Eye (tissue), 1 donor: Measurements from ENCODE around the gene TBX5.

Source experiments
- DNase-seq: peaks from one replicate; pipeline ENCODE4 v3.0.0-alpha.2; 2015

TBX5 gene

DNA sequence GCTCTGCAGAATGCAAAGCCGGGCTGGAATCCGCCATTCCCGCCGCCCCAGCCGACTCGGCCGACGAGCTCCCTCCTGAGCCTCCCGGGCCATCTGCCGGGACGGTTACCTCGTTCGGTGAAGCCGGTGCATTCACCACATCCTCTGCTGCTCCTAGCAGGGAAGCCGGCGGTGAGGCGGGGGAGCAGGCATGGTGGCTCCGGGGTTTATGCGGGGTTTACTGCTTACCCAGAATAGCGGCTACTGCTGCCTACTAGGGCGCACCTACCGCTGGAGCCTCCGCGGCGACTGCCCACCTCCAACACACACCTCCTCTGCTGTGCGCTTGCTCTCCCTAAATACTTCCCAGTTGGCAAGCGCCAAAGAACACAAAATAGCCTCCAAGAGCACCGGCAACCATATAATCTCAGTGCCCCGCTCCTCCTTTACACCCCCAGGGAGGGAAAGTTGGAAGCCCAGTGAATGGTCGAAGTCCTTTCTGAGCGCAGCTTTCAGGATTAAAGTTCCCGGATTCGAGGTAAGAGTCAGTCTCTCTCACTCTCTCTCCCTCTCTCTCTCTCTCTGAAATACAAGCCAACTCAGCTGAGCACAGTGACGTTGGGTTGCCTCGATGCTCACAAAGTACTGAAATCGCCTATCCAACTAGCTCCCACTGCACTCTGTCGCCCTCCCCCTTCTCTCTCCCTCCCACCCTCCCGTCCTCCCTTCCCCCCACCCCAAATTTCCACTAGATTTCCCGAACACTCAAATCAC, at the start of gene TBX5:
Gene TBX5, minus strand, starts transcription at position 626 of the 753 bp plus-strand sequence. CDS start 2,246 bp downstream, outside the sequence.
- DNase-seq: peak; percentile 81

DNA sequence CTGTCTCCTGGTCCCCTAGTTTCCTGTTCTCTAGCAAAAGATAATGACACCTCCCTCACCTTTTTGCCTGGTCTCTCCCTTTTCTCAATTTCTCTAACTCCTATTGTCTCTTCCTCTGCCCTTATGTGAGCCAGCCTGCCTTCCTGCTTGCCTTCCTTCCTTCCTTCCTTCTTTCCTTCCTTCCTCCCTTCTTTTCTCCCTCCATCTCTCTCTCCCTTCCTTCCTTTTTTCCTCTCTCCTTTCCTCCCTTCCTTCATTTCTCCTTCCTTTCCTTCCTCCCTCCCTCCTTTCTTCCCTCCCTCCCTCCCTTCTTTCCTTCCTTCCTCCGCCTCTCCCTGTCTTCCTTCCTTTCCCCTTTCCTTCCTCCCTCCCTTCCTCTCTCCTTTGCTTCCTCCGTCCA, 45.7 kb upstream of the TBX5 start:
- no peak for DNase-seq

DNA sequence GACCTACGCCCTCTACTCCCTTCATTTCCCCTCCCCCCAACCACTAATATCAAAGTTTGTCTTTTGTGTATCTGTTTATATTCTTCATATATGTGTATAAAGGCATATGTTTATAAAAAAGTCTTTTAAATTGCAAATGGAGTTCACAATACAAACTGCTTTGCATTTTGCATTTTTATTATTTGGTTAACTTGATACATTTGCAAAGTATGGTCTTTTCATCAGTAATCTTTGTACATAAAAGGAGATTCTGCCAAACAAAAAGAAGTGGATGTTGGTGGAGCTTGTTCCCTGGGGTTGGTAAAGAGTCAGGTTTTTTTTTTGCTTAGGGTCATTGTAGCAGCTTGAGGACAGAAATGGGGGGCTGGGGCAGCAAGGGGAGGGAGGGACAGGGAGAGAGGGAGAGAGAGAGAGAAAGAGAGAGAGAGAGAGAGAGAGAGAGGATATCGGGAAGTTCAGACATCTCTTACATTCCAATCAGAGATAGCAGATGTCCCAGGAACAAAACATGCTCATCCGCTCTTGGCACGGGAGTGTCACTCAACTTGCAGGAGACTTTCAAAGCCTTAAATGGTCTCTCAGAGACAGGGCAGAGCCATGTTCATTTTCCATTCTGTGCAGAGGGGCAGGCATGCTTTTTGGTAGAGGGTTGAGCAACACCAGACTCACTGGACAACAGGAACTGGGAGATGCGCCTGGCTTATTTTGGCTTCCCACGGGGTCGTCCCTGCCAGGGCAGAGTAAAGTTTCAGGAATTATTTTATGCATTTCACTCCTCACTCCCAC, 44.8 kb upstream of the TBX5 start:
- DNase-seq: no peak

DNA sequence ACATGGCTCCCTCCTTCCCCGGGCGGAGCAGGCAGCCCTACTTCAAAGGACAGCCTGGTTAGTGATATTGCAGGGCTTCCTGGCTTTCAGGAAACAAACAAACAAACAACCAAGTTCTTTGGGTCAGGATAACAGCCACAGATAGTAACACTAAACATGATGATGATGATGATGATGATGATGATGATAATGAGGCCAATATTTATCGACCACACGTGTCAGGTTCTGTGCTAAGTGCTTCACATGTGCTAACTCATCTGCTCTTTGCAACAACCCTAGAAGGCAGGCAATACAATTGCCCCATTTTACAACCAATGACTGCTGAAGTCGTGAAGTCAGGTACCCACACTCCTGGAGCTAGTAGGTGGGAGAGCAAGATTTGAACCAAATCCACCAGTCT, 44.1 kb upstream of the TBX5 start:
- DNase-seq: no peak

DNA sequence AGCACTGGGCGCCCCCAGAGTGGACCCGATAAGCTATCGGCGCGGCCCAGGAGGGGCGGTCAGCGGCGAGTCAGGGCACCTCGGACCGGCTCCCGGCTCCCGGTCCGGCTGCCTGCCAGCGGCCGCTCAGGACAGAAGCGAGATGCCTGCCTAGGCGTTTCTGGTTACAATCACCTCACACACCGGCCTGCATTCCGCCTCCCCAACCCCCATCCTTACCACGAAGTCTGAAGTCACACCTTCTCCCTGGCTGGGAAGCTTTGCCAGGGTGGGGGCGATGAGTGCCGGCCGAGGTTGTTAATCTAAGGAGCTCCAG, 42.6 kb upstream of the TBX5 start:
- DNase-seq: no peak

DNA sequence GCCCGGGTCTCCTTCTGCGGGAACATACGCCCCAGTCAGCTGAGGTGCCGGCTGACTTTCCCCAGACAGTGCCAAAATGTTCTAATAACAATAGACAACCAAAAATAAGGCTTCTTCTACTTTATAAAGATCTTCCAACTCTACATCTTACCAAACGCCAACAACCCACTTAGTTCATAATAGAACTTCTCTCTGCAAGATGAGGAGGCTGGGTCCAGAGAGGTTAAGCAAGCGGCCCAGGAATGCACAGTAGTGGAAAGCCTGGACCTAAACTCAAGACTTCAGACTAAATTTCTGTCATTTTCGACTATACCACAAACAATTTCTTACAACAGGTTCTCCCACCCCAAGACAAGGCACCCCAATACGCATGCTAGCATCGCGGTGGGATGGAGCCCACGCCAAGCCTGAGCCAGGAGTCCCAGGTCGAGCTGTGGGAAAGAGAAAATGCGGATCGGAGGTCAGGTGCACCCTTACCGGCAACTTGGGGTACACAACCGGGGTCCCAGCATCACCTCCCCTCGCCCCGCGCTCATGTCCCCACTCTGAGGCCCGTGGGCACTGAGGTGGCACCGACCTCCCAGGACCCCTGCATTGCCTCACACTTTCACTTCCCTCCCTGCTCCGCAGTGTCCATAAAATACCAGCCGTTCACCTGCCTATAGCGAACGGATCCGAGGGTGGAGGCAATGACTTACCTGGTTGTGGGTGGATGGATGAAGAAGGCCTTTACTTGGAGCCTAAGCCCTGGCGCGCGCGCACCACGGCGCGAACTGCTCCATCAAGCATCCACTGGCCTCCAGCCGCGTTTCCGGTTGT, 42.1 kb upstream of the TBX5 start:
- DNase-seq: no peak

DNA sequence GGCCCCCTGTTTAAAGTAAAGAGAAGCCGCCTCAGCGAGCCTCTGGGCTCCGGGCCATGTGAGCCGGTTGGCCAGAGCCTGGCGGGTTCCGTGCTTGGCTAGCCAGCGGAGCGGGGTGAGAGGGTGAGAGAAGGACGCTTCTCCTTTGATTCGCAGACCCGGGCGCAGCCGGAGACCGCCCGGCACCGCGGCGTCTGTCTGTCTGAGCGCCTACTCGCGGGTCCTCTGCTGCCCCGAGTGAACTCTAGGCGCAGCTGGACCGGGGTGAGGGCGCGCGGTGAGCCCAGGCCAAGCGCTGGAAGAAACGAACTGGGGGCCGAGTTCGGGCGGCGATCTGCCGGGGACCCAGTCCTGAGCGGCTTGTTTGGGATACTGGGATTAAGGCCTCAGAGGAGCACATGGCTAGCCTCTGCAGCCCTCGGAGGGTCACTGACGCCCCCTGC, 41.4 kb upstream of the TBX5 start:
- no peak for DNase-seq

DNA sequence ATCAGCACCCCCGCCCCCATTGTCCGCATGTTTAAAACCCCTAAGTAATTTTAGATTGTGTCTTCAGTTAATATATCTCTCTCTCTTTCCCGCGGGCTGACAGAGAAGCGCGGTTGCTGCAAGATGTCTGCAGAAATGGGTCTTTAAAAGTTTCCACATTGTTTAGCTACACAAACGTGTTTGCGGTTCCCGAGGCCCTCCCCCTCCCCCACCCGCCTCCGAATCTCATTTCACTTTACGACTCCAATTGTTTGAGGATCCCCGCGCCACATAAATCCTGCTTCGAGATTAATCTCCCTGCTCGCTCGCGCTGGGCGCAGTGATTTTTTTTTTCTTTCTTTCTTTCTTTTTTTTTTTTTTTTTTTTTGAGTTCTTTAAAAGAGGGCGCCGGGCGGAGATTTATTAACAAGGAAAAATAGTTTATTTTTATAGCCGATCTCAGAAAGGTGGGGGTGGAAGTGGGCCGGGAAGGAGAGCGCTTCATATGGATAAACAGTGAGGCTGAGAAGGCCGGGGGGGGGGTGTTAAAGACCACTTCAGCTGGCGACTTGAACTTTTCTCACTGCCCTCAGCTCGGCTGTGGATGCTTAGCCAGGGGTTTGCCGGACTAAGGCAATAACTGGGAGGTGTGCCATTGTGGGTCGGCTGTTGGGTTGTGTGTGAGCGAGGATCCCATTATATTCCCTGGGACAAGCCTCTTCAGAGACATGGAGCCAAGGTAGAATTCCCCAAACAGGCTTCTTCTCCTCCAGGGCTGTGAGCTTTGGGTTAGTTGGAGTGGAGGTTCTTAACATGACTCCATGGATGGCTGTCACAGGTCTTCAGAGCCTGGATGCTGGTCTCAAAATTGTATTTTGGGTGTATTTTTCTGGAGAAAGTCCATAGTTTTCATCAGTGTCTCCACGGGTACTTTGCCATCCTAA, 39.7 kb upstream of the TBX5 start:
- DNase-seq: no peak

DNA sequence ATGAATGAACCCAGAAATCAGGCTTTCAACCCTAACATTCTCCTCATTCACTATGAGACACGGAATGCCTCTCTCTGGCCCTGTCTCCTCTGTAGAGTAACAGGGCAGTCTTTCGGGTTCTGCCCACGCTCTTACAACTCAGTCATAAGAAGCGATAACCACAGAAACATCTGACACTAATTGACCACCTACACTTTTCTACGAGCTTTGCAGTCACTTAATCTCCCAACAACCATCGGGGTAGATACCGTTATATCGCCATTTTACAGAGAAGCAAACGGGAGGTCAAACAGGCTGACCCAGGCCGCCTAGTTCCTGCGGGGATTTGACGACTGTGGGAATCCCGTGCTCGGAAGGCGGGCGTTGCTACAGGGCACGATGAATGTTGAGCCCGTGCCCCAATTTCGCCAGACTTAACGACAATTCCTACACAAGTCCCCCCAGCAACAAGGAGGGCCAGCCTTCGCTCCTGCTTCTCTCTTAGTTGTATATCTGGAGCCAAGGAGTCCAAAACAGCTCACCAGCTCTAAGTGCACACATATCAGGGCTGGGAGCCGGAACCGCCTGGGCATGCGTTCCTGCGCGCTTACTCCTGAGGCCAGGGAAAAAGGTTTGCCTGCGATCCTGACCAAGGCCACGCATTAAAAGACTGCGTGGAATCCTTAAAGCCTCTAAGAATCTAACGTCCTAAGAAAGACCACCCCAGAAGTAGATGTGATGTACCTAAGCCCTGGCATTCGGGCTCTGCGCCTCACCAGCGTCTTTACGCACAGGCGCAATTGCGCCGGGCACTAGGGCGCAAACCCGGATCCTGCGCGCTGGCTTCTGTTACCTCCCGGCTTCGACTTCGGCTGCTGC, 38.7 kb upstream of the TBX5 start:
- DNase-seq: peak; percentile 54

DNA sequence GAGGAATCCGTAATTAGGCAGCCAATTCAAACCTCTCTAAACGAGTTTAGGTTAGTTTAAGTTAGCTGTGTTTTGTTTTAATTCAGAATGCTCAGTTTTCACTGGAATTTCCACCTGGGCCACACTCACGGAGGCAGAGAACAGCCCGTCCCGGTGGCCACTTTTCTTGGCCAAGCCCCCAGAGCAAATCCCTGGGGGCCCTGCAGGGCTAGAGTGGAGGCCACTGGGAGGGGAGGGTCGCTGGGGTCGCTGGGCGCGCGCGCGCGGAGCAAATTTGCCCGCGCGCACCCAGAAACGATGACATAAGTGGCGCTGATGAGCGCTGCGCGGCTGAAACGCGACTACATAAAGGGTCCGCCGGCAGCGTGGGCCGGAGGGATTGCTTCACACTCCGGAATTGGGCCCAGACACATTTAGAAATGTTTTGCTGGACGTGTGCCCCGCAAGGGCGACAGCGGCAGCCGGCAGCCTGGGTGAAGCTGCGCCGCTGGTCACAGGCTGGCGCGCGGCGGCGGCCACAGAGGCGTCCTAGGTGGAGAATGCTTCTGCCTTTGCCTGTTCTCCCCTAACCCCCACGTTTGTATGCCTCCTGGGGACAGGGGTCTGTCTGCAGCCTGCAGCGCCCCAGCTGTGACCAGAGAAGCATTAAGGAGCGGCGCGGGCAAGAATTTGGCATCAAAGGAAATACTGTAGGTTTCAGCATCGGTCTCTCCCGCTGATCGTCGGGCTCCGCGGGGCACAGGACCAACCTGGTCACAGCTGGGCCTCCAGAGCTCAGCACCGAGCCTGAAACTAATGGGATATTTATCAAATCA, 37.9 kb upstream of the TBX5 start:
- DNase-seq: no peak

DNA sequence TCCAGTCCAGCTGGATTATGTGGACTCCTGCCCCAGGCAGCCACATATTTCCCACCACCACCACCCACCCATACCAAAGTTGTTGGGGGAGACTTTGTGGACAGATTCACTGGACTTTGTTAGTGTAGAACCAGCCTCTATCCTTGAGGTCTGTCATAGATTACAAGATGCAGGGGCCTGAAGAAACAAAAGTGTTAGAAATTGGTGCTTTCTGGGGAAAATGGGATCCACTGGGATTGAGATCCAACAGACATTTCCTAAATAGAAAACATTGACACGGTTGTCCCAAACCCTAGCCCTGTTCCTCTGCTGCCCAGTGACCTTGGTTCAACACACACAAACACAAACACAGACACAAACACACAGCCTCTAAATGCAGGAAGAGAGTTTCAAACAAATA, 36.6 kb upstream of the TBX5 start:
- no peak for DNase-seq

DNA sequence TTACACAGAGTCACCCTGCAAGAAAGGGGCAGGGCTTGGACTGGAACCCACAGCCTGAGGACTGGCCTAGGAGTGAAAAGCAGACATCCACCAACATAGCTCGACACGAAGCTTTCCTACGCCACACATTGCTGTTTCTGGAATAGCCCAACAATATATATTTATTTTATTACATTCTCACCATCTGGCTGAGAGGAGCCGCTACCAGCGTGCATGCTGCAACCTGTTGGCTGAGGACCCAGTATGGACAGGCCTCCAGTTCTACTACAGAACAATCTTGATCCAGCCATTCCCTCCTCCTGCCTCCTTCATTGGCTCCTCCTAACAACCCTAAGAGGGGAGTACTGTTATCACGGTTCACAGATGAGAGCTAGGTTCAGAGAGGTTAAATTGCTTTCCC, 35.6 kb upstream of the TBX5 start:
- DNase-seq: no peak

DNA sequence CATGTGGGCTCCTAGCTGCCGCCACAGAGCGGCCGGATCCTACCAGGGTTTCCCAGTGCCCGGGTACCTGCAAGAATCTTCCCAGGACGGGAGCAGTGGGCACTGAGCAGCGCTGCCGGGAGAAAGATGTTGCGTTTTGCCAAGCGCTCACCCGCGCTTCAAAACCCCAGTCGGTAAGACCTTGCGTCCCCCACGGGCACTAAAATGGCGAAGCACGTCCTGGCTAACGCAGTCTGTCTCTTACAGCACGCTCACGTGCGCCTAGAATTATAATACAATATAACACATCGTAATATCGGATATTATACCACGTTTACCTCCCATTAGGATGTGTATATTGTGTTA, 35.1 kb upstream of the TBX5 start:
- no peak for DNase-seq

DNA sequence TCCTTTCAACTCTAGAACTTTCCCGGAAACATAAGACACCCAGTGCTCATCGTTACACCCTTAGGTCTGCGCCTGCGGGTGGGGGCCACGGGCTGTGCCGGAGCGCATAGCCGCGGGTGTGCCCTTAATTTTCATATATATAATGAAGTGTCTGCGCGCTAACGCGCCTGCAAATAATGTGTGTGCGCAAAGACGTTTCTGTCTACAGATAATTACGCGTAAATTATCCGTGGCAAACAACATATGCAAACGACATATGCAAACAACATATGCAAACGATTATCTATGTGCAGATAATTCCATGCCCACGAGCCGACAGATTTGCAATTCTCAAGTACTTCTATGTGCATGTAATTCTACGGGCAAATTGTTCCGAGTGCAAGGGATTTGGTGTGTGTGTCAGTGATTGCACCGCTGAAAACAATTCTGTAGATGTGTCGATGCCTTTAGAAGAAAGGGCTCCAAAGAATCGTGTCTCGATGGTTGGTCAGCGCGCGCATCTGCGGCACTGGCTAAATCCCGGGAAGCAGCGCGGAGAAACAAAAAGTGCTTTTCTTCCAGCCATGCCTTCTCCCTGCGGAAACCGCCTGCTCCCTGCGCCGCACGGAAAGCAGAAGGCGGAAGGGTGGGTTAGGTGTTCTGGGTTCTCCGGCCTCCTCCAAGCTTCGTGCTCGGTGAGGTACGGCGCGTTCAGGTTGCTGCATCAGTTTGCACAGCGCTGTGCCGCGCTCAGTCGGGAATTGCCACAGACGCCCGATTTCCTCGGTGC, 34.5 kb upstream of the TBX5 start:
- DNase-seq: peak; percentile 61

DNA sequence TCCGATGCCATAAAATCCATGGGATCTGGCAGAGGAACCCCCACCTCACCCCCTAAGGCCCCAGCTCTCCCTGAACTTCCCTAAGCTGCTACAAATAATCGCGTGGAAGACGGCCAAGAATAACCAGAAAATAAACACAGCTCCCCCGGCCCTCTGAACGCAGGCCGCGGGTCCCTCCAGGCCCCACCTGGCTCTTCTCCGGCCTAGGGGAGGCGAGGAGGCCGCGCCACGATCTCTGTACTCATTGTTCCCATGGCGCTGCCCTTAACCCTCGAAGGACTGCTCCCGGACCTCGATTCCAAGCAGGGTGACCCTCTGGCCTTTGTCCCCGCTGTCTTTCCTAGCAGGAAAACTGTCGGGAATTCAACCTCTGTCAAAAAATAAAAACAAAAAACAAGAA, 33.9 kb upstream of the TBX5 start:
- DNase-seq: no peak

DNA sequence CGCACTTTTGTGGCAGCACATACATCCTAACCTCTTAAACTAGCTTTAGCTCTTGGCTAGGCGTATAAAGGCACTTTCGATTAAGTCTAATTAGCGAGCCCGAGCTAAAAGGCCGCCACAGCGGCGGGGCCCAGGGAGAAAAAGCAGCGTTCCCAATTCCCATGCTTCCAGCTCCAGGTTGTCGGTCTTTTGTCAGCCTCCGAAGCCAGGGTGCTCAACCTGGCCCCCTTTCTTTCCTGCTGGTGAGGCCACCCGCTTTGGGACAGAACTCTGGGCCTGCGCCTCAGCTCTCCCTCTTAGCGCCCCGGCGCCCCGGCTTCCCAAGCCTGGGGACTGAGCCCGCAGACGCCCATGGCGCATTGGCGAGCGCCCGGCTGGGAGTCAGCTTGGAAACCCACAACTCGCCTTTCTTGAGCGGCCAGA, 33.3 kb upstream of the TBX5 start:
- no peak for DNase-seq

DNA sequence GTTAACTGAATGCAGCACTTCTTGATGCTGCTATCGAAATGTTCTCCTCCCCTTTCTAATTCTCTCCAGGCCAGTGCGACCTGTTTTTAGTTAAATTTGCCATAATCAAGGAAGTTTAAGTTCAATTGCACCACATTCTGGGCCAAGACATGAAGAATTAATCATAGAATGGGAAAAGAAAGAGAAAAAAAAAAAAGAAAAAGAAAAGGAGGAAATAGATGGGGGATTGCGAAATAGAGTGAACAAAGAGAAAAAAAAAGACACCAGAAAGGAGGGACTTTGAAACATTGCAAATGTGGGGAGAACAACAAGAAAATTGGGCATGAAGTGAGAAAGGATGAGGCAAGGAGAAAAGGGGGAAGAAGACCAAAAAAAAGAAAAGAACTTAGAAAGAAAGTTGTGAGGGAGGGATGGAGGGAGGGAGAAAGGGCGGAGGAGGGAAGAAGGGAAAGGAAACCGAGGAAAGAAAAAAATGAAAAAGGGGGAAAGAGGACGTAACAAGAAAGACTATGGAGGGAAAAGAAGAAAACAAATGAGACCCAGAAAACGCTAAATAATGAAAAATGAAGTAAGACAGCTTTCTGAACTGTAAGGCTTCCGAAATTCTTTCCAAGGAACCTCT, 32.8 kb upstream of the TBX5 start:
- DNase-seq: no peak

DNA sequence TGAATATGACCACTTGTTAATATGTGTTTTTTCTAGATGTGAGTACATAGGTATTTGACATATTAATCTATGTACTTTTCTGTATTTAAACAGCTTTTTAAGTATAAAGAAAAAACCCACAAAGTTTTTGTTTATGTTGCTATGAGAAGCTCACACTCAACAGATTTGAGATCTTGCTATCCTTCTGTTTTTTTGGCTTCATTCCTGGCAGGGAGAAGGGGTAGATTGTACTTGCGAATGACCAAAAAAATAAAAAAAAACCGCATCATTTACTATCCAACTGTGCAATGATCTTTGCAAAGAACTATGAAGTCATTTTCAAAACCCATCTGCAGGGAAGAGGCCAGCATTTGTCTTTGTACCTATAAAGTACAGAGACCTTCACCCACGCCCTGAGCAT, 28.4 kb upstream of the TBX5 start:
- DNase-seq: no peak

DNA sequence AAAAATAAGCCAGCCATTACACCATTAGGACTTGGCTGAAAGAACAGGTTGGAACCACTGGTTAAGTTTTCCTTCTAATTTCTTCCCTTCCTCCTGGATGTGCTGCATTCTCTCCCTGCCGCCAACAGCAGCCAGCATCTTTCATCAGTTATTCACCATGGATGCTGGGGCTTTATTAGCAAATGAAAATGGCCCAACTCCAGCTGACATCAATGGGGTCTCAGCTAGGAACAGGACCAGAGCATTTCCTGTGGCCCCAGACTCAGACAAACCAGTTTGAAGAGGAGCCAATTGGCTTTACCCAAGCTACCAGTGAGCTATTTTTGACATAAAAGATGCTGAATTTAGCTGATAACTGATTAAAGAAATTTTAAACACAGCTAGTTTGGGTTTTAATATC, 26.0 kb upstream of the TBX5 start:
- DNase-seq: no peak
